Neural progenitor cell (in vitro differentiated cells): ENCODE results near the gene CCDC93. TPM values are rescaled to one million over a fixed set of nuclear protein-coding genes. Genes with fewer than 3 reads are reported as not detected.
A peak's percentile ranks its signal among the peaks of the same experiment; 100 is the strongest.

Source experiments
- DNase-seq: peaks from one replicate; pipeline ENCODE4 v3.0.0-alpha.2; 2016; ENCODE audit warnings: low spot score
- H2AFZ ChIP-seq: fragments of 200-600 bp; sonication (generic); replicated peaks from 2 replicates; pipeline ENCODE4 v1.6.1; 2016; ENCODE audit warnings: antibody characterized with exemption
- H3F3A ChIP-seq: fragments of 200-600 bp; sonication (generic); 2 replicates; pipeline ENCODE4 v1.6.1; 2016; ENCODE audit warnings: antibody characterized with exemption, low read depth
- H3K27ac ChIP-seq: fragments of 200-600 bp; sonication (generic); 2 replicates; pipeline ENCODE4 v1.5.1; 2016; ENCODE audit warnings: mild to moderate bottlenecking
- H3K27me3 ChIP-seq: fragments of 200-600 bp; sonication (generic); 2 replicates; pipeline ENCODE4 v1.6.1; 2016; ENCODE audit warnings: mild to moderate bottlenecking, moderate library complexity
- H3K36me3 ChIP-seq: fragments of 200-600 bp; sonication (generic); 2 replicates; pipeline ENCODE4 v1.5.1; 2016
- H3K4me1 ChIP-seq: fragments of 200-600 bp; sonication (generic); 2 replicates; pipeline ENCODE4 v1.6.1; 2016; ENCODE audit warnings: mixed run types
- H3K4me2 ChIP-seq: fragments of 200-600 bp; sonication (generic); 2 replicates; pipeline ENCODE4 v1.6.1; 2016
- H3K4me3 ChIP-seq: fragments of 200-600 bp; sonication (generic); 2 replicates; pipeline ENCODE4 v1.5.1; 2016
- H3K79me2 ChIP-seq: fragments of 200-600 bp; sonication (generic); 2 replicates; pipeline ENCODE4 v1.6.1; 2016; ENCODE audit warnings: low read depth
- H3K9ac ChIP-seq: fragments of 200-600 bp; sonication (generic); 2 replicates; pipeline ENCODE4 v1.6.1; 2016
- H3K9me3 ChIP-seq: fragments of 200-600 bp; sonication (generic); 2 replicates; pipeline ENCODE4 v1.5.1; 2016; ENCODE audit warnings: low read depth
- H4K20me1 ChIP-seq: fragments of 200-600 bp; sonication (generic); 2 replicates; pipeline ENCODE4 v1.6.1; 2016; ENCODE audit warnings: low read depth
- H3K27ac Mint-ChIP-seq: 3 replicates; pipeline ENCODE4 v1.8.0; 2021; ENCODE audit warnings: mixed read lengths
- H3K27me3 Mint-ChIP-seq: 2 replicates; pipeline ENCODE4 v1.8.0; 2022; ENCODE audit warnings: low read depth, mild to moderate bottlenecking, inconsistent platforms, moderate library complexity, mixed read lengths; ENCODE audit not compliant: insufficient read depth
- H3K36me3 Mint-ChIP-seq: 3 replicates; pipeline ENCODE4 v1.8.0; 2021; ENCODE audit warnings: mixed read lengths
- H3K4me1 Mint-ChIP-seq: 3 replicates; pipeline ENCODE4 v1.8.0; 2021; ENCODE audit warnings: mixed read lengths
- H3K4me3 Mint-ChIP-seq: 3 replicates; pipeline ENCODE4 v1.8.0; 2021; ENCODE audit warnings: mild to moderate bottlenecking, moderate library complexity, mixed read lengths
- H3K9me3 Mint-ChIP-seq: 3 replicates; pipeline ENCODE4 v1.8.0; 2020; ENCODE audit warnings: mixed read lengths
- EZH2 ChIP-seq: fragments of 200-600 bp; sonication (generic); IDR thresholded peaks from 2 replicates; pipeline ENCODE4 v1.6.1; 2017; ENCODE audit warnings: antibody characterized with exemption, mild to moderate bottlenecking, moderate library complexity
- EZH2phosphoT487 ChIP-seq: fragments of 200-600 bp; sonication (generic); IDR thresholded peaks from 2 replicates; pipeline ENCODE4 v1.6.1; 2017; ENCODE audit warnings: antibody characterized with exemption
- total RNA-seq: library from RNA; depleted of rRNA; stranded (reverse); fragments of >200 nt; gene quantifications from 2 replicates; pipeline ENCODE4 v1.2.3, GENCODE V29; 2015; ENCODE audit warnings: low replicate concordance
- TF ChIP-seq, protein P1 (sequence below): fragments of 200-600 bp; sonication (generic); IDR thresholded peaks from 2 replicates; pipeline ENCODE4 v1.5.1; 2017; ENCODE audit warnings: antibody characterized with exemption, mild to moderate bottlenecking

Gene CCDC93
- total RNA-seq, 1 donor from 2014 or later = 21.0 TPM

DNA sequence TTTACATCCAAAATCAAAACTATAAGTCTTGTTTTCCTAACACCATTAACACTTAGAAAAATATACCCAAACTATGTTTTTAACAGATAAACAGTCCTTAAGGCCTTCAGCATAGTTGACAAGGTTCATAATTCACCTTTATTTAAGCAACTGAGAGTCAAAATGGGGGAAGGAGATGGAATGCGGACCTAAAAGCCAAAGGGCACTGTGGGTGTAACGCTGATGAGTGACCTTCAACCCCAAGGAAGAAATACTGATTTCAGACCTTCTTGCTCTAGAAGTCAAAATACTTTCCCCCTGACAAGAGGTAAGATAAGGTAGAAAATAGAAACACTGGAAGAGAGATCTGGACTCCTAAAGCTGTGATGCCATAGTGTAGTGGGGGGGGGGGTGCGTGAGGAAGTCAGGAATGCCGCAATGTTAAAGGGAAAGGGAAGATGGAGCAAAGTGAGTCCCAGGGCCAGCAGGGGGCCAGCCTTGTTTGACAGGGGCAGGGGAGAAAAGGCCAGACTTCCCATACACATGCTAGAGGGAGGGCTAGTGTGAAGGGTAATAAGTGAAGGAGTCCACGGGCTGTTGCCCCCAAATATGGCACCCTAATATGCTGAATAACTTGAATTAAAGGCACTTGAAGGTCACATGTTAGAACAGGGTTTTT is 31.4 kb downstream of the CCDC93 start:
- H3K27ac Mint-ChIP-seq = no peak overlapping the region
- no peak overlapping the region for H3K4me2 ChIP-seq
- peak; percentile 32 for DNase-seq

DNA sequence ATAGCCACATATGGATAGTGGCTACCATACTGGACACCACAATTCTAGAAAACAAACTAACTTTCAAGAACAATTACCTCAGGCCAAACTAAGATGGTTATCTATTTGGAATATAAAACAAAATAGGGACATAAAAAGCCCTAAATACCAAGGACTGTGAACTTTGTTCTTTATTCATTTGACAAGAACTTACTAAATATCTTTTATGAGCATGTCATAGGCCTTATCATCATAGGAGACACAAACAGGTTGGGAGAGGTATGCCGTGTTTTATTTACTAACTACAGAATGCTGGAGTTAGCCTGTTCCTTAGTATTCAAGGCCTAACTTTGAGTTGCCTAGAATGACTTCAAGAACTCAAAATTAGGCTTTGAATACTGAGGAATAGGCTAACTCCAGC is 32.1 kb downstream of the CCDC93 start:
- Histone ChIP-seq H3K4me2 (no peak overlapping the region), H2AFZ (no peak overlapping the region), H3K36me3 (no peaks in the 10 kb centered on the region), H4K20me1 (no peaks in the 10 kb centered on the region), H3K9ac (no peak overlapping the region), H3K4me3 (no peak overlapping the region), H3K27ac (no peak overlapping the region), H3K79me2 (no peaks in the 10 kb centered on the region), H3K4me1 (peaks cover 15% of the 10 kb centered on the region), H3F3A (no peaks in the 10 kb centered on the region), H3K9me3 (no peaks in the 10 kb centered on the region), H3K27me3 (no peaks in the 10 kb centered on the region)
- Mint-ChIP-seq H3K9me3 (no peaks in the 10 kb centered on the region), H3K27me3 (no peaks in the 10 kb centered on the region), H3K36me3 (peaks cover 6% of the 10 kb centered on the region), H3K4me1 (peaks cover 3% of the 10 kb centered on the region), H3K4me3 (no peak overlapping the region), H3K27ac (no peak overlapping the region)
- no peak for TF ChIP-seq EZH2
- TF ChIP-seq EZH2phosphoT487 = no peak
- TF ChIP-seq, protein P1, sequence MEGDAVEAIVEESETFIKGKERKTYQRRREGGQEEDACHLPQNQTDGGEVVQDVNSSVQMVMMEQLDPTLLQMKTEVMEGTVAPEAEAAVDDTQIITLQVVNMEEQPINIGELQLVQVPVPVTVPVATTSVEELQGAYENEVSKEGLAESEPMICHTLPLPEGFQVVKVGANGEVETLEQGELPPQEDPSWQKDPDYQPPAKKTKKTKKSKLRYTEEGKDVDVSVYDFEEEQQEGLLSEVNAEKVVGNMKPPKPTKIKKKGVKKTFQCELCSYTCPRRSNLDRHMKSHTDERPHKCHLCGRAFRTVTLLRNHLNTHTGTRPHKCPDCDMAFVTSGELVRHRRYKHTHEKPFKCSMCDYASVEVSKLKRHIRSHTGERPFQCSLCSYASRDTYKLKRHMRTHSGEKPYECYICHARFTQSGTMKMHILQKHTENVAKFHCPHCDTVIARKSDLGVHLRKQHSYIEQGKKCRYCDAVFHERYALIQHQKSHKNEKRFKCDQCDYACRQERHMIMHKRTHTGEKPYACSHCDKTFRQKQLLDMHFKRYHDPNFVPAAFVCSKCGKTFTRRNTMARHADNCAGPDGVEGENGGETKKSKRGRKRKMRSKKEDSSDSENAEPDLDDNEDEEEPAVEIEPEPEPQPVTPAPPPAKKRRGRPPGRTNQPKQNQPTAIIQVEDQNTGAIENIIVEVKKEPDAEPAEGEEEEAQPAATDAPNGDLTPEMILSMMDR = no peak
- no peak for DNase-seq

More for the DNA sequence above, 31.4 kb downstream of the CCDC93 start:
- Histone ChIP-seq H3K4me3 (no peak overlapping the region), H3K27ac (no peak overlapping the region), H4K20me1 (no peaks in the 10 kb centered on the region), H3K36me3 (no peaks in the 10 kb centered on the region), H3K4me1 (peaks cover 15% of the 10 kb centered on the region), H3K27me3 (no peaks in the 10 kb centered on the region), H3F3A (no peaks in the 10 kb centered on the region), H2AFZ (no peak overlapping the region), H3K79me2 (no peaks in the 10 kb centered on the region), H3K9me3 (no peaks in the 10 kb centered on the region), H3K9ac (no peak overlapping the region)
- H3K4me3 Mint-ChIP-seq = no peak overlapping the region
- H3K36me3 Mint-ChIP-seq = peaks cover 4% of the 10 kb centered on the region
- H3K9me3 Mint-ChIP-seq = no peaks in the 10 kb centered on the region
- no peaks in the 10 kb centered on the region for H3K27me3 Mint-ChIP-seq
- TF ChIP-seq EZH2phosphoT487 (no peak), EZH2 (no peak)
- TF ChIP-seq, protein P1 = no peak
- peaks cover 3% of the 10 kb centered on the region for H3K4me1 Mint-ChIP-seq

DNA sequence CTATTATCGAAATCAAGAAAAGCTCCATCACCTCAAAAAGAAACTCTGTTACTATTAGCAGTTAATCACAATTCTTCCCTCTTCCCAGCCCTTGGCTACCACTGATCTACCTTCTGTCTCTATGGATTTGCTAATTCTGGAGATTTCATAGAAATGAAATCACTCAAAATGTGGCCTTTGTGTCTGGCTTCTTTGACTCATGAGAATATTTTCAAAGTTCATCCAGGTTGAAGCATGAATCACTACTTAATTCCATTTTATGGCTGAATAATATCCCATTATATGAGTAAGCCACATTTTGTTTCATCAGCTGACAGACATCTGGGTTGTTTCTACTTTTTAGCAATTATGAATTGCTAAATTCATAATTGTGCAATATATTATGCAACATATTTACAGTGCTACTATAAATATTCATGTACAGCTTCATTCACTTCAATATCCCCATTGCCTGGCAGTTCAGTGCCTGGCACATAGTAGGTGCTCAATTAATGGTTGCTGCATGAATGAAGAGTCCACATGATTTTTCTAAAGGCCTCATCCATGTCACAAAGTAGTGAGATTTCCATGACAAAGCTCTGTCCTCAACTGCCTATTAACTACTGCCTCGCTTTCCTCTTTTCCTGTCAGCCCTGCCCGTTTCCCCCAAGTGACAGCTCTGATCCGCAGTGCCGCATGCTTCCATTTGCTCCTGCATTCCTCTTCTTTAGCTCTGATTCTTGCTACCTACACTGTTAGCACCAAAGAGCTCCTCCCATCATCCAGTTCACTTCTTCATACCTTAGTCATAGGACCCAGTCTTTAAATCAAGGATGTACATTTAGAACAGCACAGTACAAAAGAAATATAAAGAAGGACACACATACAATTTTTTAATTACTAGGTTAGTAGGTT is 32.8 kb downstream of the CCDC93 start:
- DNase-seq = no peak
- H3K27me3 ChIP-seq = no peaks in the 10 kb centered on the region
- no peak overlapping the region for H3K4me2 ChIP-seq
- H2AFZ ChIP-seq = no peak overlapping the region
- no peaks in the 10 kb centered on the region for H3K27me3 Mint-ChIP-seq
- H3K79me2 ChIP-seq = no peaks in the 10 kb centered on the region
- no peak overlapping the region for H3K4me3 ChIP-seq
- no peak overlapping the region for H3K27ac Mint-ChIP-seq
- peaks cover 3% of the 10 kb centered on the region for H3K4me1 Mint-ChIP-seq
- H4K20me1 ChIP-seq = no peaks in the 10 kb centered on the region
- H3K36me3 ChIP-seq = no peaks in the 10 kb centered on the region
- peaks cover 8% of the 10 kb centered on the region for H3K36me3 Mint-ChIP-seq
- H3K4me3 Mint-ChIP-seq = no peak overlapping the region
- H3K4me1 ChIP-seq = peaks cover 15% of the 10 kb centered on the region
- no peak overlapping the region for H3K9ac ChIP-seq
- TF ChIP-seq, protein P1 = no peak
- TF ChIP-seq EZH2 (no peak), EZH2phosphoT487 (no peak)
- H3F3A ChIP-seq = no peaks in the 10 kb centered on the region
- H3K9me3 Mint-ChIP-seq = no peaks in the 10 kb centered on the region
- no peaks in the 10 kb centered on the region for H3K9me3 ChIP-seq
- H3K27ac ChIP-seq = no peak overlapping the region
